Activated naive CD8-positive, alpha-beta T cell (primary cell): ENCODE measurements around the gene ZBTB17.

Experiments used
- H3K27ac Mint-ChIP-seq: one replicate; pipeline ENCODE4 v1.8.0; 2021; ENCODE audit warnings: mixed read lengths
- H3K27me3 Mint-ChIP-seq: one replicate; pipeline ENCODE4 v1.8.0; 2021; ENCODE audit warnings: mixed read lengths
- H3K36me3 Mint-ChIP-seq: one replicate; pipeline ENCODE4 v1.8.0; 2021; ENCODE audit warnings: mixed read lengths
- H3K4me1 Mint-ChIP-seq: one replicate; pipeline ENCODE4 v1.8.0; 2021; ENCODE audit warnings: low read depth, mixed read lengths
- H3K4me3 Mint-ChIP-seq: one replicate; pipeline ENCODE4 v1.8.0; 2021; ENCODE audit warnings: mild to moderate bottlenecking, mixed read lengths
- H3K9me3 Mint-ChIP-seq: one replicate; pipeline ENCODE4 v1.8.0; 2021; ENCODE audit warnings: low read depth, mixed read lengths

The ZBTB17 gene

DNA sequence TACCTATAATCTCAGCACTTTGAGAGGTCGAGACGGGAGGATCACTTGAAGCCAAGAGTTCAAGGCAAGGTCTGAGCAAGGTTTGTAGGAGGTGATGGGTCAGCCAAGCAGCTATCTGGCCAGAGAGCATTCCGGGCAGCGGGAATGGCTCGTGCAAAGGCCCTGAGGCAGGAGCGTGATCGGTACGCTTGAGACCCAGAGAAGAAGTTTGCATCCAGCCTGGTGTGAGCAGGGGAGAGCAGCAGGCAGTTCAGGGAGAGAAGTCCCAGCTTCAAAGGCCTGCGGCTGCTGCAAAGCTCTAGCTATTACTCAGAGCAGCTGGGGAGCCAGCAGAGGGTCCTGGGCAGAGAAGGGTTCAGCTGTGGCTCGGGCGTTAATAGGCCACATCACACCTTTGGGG lies 23.0 kb upstream of the ZBTB17 start:
- Mint-ChIP-seq H3K36me3 (no peaks in the 10 kb centered on the region), H3K9me3 (no peaks in the 10 kb centered on the region), H3K27ac (no peak overlapping the region), H3K4me3 (no peak overlapping the region), H3K4me1 (no peaks in the 10 kb centered on the region), H3K27me3 (no peaks in the 10 kb centered on the region)

DNA sequence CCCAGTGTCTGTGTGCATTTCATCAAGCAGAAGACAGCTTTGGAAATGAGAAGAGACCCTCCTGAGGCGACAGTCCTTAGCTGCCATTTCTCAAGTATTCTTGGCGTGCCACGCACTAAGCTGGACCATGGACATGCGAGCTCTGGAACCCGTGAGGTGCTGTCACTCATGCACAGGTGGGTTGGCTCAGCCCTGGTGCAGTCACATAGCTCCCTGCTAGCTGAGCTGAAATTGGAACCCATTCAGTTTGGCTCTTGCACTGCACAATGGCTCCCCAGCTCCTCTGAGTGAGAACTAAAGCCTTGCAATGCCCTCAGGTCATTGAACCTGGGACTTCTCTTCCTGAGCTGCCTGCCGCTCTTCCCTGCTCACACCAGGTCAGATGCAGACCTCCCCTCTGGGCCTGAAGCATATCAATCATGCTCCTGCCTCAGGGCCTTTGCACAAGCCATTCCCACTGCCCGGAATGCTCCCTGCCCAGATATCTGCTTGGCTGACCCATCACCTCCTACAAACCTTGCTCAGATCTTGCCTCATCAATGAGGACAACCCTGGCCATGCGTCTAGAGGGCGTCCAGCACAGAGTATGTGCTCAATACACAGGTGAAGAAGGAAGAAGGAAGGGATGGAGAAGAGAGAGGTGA lies 21.9 kb upstream of the ZBTB17 start:
- no peak overlapping the region for H3K4me3 Mint-ChIP-seq
- no peaks in the 10 kb centered on the region for H3K4me1 Mint-ChIP-seq
- H3K27ac Mint-ChIP-seq, result no peak overlapping the region
- no peaks in the 10 kb centered on the region for H3K27me3 Mint-ChIP-seq
- H3K36me3 Mint-ChIP-seq, result no peaks in the 10 kb centered on the region
- H3K9me3 Mint-ChIP-seq, result no peaks in the 10 kb centered on the region

DNA sequence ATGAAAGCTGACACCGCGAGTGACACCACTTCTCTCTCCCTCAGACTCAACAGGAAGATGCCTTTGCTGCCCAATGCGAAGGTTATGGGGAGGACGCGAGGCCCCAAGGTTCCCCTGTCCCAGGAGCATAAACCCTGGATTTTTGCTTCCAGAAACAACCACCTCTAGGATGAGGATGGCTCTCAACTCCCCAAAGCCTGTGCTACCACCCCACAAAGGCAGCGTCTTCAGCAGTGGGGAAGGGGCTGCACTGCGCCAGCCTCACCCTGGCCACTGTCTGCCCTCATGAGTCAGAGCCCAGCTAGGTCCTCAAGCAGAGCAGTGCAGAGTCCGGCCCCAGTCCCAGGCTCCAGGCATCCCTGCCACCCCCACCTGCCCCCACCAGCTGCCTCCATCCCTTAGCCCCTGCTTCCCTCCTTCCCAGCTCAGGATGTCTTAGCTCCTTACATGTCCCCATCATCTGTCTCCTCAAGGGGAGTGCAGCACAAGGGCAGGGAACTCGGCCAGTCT lies 21.2 kb upstream of the ZBTB17 start:
- Mint-ChIP-seq H3K27me3 (no peaks in the 10 kb centered on the region), H3K4me1 (no peaks in the 10 kb centered on the region), H3K27ac (no peak overlapping the region), H3K36me3 (no peaks in the 10 kb centered on the region), H3K9me3 (no peaks in the 10 kb centered on the region), H3K4me3 (no peak overlapping the region)

DNA sequence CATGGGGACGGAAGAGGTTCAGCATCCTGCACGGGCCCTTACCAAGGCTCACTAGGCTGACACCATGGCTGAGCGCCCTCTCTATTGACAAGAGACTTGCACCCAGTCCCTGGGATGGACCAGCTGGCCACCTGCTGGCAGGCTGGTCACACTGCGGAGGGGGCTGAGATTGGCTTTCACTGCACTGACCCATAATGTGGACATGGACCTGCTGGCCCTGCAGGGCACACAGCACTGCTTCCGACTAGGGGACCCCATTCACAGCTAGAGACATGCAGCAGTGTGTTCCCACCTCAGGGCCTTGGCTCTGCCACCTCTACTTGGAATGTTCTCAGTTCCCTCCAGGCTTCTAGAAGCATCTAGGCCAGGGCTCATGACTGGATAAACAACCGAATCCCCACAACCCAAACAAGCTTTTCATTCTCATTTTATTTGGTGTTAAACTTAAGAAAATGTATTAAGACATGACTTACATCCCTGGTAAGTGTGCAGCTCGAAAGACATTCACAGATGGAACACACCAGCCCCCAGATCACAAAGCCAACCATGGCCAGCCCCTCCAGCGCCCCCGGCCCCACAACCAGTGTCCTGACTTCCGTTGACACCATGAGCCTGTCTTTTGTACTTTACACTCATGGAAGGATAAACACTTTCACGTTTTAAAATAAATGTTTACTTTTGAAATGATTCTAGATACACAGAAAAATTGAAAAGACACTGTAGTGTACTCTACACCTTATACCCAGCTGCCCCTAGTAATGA lies 18.9 kb upstream of the ZBTB17 start:
- Mint-ChIP-seq H3K9me3 (no peaks in the 10 kb centered on the region), H3K27ac (no peak overlapping the region), H3K4me1 (no peaks in the 10 kb centered on the region), H3K27me3 (no peaks in the 10 kb centered on the region), H3K36me3 (no peaks in the 10 kb centered on the region), H3K4me3 (no peak overlapping the region)

DNA sequence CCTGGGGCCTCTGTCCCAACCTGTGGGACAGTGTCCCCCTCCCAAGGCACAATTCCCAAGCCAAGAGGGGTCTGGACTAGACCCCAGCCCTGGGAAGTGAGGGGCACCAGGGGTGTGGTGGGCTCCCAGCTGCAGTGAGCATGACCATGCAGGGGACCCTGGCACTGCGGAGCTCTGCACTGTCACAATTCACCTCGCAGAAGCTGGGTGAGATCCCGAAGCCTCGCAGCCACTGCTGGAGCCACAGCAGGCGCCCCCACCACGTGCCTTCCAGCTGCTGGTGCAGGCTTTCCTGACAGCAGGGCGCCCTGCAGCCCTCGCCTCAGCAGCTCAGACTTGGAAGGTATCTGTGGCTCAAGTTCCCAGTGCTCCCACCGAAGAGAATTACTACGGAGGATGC lies 18.2 kb upstream of the ZBTB17 start:
- H3K27ac Mint-ChIP-seq, result no peak overlapping the region
- H3K4me1 Mint-ChIP-seq, result no peaks in the 10 kb centered on the region
- no peaks in the 10 kb centered on the region for H3K27me3 Mint-ChIP-seq
- no peaks in the 10 kb centered on the region for H3K36me3 Mint-ChIP-seq
- H3K4me3 Mint-ChIP-seq, result no peak overlapping the region
- H3K9me3 Mint-ChIP-seq, result no peaks in the 10 kb centered on the region

DNA sequence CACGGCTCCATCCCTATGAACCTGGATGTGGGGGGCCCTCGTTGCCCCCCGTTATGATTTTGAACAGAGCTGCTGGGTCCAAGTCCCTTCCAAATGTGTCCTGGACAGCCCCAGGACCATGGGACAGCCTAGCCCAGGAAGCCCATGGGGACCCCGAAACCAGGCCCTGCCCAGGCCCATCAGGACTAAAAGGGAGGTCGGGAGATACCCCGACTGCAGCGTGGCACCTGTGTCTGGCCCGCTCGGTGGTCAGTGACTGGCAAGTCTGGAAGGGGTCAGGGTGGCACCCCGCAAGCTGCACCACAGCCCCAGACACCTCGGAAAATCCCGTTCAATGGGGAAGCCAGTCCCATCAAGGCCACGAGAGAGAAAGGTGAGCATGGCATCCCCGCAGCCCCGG lies 17.8 kb upstream of the ZBTB17 start:
- Mint-ChIP-seq H3K9me3 (no peaks in the 10 kb centered on the region), H3K27me3 (no peaks in the 10 kb centered on the region), H3K27ac (no peak overlapping the region), H3K4me3 (no peak overlapping the region), H3K36me3 (no peaks in the 10 kb centered on the region), H3K4me1 (no peaks in the 10 kb centered on the region)

DNA sequence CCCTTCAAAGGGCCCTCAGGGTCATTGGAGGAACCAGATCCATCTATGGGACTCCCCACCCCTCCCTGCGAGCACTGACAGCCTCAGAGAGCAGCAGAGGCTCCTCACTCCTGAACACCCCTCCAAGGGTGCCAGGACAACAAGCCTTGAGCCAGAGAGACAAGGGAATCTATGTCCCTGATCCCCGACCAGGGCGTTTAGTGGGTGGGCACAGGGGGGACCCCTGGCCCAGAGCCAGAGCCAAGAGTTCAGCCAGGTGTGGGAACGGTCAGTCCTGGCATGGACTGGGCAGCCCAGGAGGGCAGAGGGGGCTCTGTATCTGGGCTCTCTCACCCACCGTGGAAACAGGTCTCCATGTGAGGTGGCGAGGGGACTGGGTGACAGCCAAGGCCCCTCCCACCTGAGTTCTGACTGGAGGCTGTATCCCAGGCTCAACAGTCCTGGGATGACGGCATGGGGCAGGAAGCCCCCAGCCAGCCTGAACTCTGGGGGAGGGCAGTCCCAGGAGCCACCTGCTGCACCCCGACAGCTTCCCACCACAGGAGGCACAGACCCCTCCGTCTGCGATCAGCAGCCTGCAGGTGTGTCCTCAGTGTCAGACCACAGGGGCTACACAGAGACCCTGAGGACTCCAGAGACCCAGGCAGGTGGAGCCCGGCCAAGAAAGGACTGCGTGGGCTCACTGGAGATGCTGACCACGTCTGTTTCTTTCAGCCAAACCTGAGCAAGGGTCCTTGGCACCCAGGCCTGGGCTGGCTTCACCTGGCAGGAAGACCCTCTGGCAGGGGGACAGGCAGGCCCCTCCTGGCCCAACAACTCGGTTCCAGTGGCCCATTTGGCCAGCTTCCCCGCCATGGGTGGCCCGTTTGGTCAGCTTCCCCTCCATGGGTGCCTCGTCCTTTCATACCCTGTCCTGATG lies 16.9 kb upstream of the ZBTB17 start:
- no peaks in the 10 kb centered on the region for H3K27me3 Mint-ChIP-seq
- H3K9me3 Mint-ChIP-seq, result no peaks in the 10 kb centered on the region
- no peak overlapping the region for H3K27ac Mint-ChIP-seq
- H3K4me3 Mint-ChIP-seq, result no peak overlapping the region
- H3K4me1 Mint-ChIP-seq, result no peaks in the 10 kb centered on the region
- no peaks in the 10 kb centered on the region for H3K36me3 Mint-ChIP-seq

DNA sequence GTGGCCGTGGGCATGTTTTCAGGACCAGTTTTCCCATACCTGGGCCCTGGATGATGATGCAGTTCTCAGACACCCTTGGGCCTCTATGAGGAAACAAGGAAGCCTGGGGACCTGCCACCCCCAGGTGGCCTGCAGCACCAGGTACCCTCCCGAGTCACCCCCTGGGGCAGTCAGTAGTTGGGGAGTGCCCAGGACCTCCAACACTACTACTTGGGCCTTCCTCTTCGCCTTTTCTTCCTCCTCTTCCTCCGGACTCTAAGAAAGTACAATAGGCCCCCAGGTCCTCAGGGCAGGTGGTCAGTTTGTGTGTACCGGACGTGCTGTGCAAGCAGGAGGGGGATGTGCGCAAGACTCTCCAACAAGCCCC lies 16.3 kb upstream of the ZBTB17 start:
- Mint-ChIP-seq H3K4me1 (no peaks in the 10 kb centered on the region), H3K27ac (peak overlapping the region; percentile 16), H3K27me3 (no peaks in the 10 kb centered on the region), H3K36me3 (no peaks in the 10 kb centered on the region), H3K9me3 (no peaks in the 10 kb centered on the region), H3K4me3 (no peak overlapping the region)

DNA sequence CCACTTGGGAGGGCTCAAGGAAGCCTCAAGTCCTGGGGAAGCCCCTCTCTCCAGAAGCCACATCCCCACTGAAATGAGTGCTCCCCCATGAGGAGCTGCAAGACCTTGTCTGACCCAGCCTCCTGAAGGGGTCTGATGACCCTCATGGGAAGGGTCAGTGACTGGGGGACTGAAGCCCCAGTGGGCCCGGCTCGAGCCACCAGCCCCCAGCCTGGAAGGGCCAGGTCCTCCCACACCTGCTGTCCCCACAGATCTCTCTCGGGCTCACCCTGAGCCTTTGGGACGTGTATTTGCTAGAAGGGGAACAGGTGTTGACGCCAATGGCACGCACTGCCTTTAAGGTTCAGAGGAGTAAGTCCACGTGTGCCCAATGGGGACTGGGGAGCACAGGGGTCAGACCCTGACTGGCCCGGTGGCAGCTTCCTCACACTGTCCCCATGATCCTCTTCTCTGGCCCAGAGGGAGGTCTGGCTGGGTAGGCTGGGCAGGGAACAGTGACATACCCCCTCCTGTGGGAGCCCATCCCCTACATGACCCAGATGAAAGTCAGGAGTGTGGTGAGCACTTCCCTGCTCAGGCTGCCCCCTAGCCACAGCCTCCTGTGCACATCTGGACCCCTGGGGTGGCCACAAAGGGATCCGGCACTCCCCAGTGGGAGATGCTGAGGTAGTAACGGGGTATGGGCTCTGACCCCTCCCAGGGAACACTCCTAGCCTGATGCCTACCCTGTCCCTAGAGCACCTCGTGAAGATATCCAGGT lies 15.7 kb upstream of the ZBTB17 start:
- Mint-ChIP-seq H3K27ac (no peak overlapping the region), H3K4me1 (no peaks in the 10 kb centered on the region), H3K9me3 (no peaks in the 10 kb centered on the region), H3K27me3 (no peaks in the 10 kb centered on the region), H3K4me3 (no peak overlapping the region), H3K36me3 (no peaks in the 10 kb centered on the region)

DNA sequence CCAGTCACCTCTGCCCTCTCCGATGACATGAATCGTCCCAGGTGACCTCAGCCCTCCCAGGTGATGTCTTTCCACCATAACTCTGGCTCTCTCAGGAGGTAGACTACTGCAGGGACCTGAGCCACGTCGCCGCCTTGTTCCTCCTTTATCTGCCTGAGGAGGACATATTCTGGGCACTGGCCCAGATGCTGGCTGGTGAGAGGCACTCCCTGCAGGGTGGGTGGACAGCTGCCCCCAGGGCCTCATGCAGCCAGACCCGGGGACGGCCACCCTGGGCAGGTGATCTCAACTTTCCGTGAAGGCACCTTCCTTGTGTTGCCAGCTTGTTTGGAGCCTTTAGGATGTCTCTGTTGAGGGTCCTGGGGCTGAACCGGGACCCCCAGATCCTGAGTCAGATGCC lies 13.9 kb upstream of the ZBTB17 start:
- Mint-ChIP-seq H3K9me3 (no peaks in the 10 kb centered on the region), H3K4me3 (no peak overlapping the region), H3K4me1 (peaks cover 7% of the 10 kb centered on the region), H3K36me3 (no peaks in the 10 kb centered on the region), H3K27me3 (no peaks in the 10 kb centered on the region), H3K27ac (no peak overlapping the region)

DNA sequence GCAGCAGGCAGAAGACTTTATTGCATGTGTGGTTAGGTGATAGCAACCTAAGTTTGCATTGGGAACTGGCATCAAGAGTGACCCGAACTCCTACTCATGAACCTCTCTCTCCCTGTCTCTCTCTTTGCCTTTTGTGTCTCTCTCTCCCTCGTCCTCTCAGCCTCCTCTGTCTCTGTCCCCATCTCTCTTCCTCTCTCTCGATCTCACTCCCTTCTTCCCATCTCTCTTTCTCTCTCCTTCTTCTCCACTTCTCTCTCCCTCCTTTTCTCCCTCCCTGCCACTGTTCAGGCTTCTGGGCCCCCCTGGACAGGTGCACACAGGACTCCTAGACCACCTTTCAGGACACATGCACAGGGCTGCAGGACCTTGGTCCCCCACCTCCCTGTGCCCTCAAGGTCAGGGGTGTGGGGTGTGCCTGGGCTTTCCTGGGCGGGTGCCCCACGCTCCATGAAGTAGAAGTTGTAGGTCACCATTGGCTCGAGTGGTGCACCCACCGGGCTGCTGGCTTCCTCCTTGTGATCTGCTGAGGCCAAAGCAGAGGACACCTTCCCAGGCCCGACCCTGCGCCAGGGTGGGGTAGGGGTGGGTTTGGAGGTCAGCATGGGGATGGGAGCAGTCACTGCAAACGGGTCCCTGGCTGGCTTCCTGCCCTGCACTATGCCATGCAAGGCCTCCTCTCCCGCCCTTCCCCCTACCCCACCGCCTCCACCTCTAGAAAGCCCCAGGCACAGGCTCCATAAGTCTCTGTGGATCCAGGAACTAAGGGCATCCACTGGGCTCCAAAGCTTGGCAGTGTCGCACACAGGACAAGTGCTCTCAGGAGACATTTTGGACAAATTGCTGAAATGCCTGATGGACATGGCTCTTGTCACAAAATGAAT lies 13.2 kb upstream of the ZBTB17 start:
- no peaks in the 10 kb centered on the region for H3K27me3 Mint-ChIP-seq
- no peaks in the 10 kb centered on the region for H3K9me3 Mint-ChIP-seq
- H3K36me3 Mint-ChIP-seq, result no peaks in the 10 kb centered on the region
- no peak overlapping the region for H3K4me3 Mint-ChIP-seq
- H3K4me1 Mint-ChIP-seq, result peaks cover 7% of the 10 kb centered on the region
- H3K27ac Mint-ChIP-seq, result no peak overlapping the region

DNA sequence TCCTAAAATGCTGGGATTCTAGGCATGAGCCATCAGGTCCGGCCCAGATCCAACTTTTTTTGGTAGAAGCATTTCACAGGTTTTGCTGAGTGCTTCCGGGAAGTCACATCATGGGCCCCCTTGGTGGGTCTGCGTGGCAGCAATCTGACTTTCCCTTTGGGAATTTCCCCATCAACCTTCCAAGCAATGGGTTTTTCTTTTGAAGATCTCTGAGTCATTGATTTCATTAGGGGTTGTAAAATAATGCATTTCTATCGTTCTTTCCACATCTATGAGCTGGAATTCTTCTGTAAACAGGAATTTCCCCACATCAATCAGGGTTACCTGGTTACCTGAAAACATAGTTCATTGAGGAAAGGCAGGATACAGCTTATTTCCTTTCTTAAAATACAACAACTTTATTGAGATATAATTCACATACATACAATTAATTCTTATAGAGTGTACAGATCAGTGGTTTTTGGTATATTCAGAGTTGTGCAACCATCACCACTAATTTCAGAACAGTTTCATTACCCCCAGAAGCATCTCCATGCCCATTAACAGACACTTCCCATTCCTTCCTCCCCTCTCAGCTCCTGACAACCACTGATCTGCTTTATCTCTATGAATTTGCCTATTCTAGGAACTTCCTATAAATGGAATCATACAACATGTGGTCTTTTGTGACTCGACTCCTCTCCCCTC lies 9.9 kb upstream of the ZBTB17 start:
- H3K27ac Mint-ChIP-seq, result peak overlapping the region; percentile 12
- no peaks in the 10 kb centered on the region for H3K27me3 Mint-ChIP-seq
- H3K4me1 Mint-ChIP-seq, result peaks cover 15% of the 10 kb centered on the region
- H3K36me3 Mint-ChIP-seq, result no peaks in the 10 kb centered on the region
- H3K4me3 Mint-ChIP-seq, result no peak overlapping the region
- no peaks in the 10 kb centered on the region for H3K9me3 Mint-ChIP-seq

DNA sequence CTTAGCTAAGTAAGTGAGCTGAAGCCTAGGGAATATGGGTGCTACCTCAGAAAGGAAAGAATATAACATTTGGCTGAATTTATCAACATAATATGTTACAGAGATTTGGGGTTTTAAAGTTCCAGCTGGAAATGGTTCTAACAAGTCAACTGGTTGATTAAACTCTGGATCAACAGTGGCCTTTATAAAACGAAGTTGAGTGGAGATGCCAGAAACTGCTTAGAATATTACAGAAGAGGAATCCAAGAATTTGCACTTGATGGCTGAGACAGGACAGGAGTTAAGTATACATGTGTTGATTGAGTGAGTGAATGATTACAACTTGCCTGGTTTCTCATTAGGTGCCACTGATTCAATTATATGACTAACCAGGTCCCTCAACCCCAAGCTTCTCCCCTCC lies 7.4 kb upstream of the ZBTB17 start:
- Mint-ChIP-seq H3K9me3 (no peaks in the 10 kb centered on the region), H3K4me1 (peaks cover 15% of the 10 kb centered on the region), H3K27me3 (no peaks in the 10 kb centered on the region), H3K4me3 (no peak overlapping the region), H3K27ac (no peak overlapping the region), H3K36me3 (no peaks in the 10 kb centered on the region)
